Thyroid gland (tissue), 4 donors: ENCODE data around the gene CSTF1.

Experiments
- POLR2A ChIP-seq, 2 donors: fragments of 450-650 bp; IDR thresholded peaks; one replicate each; pipeline ENCODE4 v1.6.1; 2017; ENCODE audit warnings: antibody characterized with exemption in 2 of 2, mild to moderate bottlenecking in 2 of 2, moderate library complexity in 1 of 2
- TF ChIP-seq, protein P1 (sequence below), 6 experiments: fragments of 200-600 bp in 3 of 6; fragments of 450-650 bp in 3 of 6; sonication (generic) in 3 of 6; IDR thresholded peaks; one replicate each; pipeline ENCODE4 v1.5.1; 2016 to 2019; ENCODE audit warnings: antibody characterized with exemption in 6 of 6, mild to moderate bottlenecking in 2 of 6, inconsistent platforms in 1 of 6, moderate library complexity in 1 of 6

DNA sequence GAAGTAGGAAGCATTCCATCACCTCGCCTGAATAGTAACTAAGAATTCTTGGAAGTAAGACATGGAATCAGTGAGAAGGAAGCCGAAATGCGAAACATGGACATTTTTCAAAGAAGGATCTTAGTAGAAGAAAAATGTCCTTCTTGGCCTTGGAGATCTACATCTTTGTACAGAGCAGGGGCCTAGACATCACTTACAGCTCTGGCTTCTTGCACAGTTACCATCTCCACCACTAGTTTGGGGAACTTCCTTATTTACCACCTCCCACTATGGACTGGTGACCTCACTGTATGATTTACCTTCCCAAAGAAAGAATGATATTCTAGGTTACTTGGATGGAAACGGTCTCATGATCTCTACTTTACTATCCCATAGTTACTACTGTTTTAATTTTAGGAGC is 35.4 kb downstream of the CSTF1 start:
- TF ChIP-seq, protein P1, sequence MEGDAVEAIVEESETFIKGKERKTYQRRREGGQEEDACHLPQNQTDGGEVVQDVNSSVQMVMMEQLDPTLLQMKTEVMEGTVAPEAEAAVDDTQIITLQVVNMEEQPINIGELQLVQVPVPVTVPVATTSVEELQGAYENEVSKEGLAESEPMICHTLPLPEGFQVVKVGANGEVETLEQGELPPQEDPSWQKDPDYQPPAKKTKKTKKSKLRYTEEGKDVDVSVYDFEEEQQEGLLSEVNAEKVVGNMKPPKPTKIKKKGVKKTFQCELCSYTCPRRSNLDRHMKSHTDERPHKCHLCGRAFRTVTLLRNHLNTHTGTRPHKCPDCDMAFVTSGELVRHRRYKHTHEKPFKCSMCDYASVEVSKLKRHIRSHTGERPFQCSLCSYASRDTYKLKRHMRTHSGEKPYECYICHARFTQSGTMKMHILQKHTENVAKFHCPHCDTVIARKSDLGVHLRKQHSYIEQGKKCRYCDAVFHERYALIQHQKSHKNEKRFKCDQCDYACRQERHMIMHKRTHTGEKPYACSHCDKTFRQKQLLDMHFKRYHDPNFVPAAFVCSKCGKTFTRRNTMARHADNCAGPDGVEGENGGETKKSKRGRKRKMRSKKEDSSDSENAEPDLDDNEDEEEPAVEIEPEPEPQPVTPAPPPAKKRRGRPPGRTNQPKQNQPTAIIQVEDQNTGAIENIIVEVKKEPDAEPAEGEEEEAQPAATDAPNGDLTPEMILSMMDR (IDR thresholded peaks at IDR 0.05), result no peak
- no peak for TF ChIP-seq POLR2A (IDR thresholded peaks at IDR 0.05)
